Keratinocyte (primary cell): ENCODE measurements around the gene NINJ2.

Experiments
- EZH2 ChIP-seq: IDR thresholded peaks from one replicate; pipeline ENCODE4 v1.6.1; 2012; ENCODE audit warnings: inconsistent platforms, mild to moderate bottlenecking, low read length, moderate library complexity
- TF ChIP-seq, protein P1 (sequence below), 3 experiments: IDR thresholded peaks in 1 of 3; conservative IDR thresholded peaks in 1 of 3; optimal IDR thresholded peaks in 1 of 3; 2 replicates in 2 of 3; 3 replicates in 1 of 3; pipeline versions ENCODE3 to v1.5.1; 2011; ENCODE audit warnings: low read length in 3 of 3, mild to moderate bottlenecking in 3 of 3, moderate library complexity in 2 of 3, control low read depth in 1 of 3, inconsistent platforms in 1 of 3; ENCODE audit not compliant: insufficient read depth in 2 of 3; ENCODE audit errors: extremely low read depth in 1 of 3

- TF ChIP-seq, protein P1, sequence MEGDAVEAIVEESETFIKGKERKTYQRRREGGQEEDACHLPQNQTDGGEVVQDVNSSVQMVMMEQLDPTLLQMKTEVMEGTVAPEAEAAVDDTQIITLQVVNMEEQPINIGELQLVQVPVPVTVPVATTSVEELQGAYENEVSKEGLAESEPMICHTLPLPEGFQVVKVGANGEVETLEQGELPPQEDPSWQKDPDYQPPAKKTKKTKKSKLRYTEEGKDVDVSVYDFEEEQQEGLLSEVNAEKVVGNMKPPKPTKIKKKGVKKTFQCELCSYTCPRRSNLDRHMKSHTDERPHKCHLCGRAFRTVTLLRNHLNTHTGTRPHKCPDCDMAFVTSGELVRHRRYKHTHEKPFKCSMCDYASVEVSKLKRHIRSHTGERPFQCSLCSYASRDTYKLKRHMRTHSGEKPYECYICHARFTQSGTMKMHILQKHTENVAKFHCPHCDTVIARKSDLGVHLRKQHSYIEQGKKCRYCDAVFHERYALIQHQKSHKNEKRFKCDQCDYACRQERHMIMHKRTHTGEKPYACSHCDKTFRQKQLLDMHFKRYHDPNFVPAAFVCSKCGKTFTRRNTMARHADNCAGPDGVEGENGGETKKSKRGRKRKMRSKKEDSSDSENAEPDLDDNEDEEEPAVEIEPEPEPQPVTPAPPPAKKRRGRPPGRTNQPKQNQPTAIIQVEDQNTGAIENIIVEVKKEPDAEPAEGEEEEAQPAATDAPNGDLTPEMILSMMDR (optimal IDR thresholded peaks at IDR 0.05 in 1 of 3, IDR thresholded peaks at IDR 0.05 in 1 of 3, conservative IDR thresholded peaks at IDR 0.05 in 1 of 3; ENCODE audit: extremely low read depth in 1 of 3, insufficient read depth in 2 of 3, low read length in 3 of 3), result no peak
- TF ChIP-seq EZH2, result no peak
Measured at GRCh38 chr12:685388-685787, 22.1 kb upstream of the NINJ2 start.
